GM21717 (cell line): ENCODE results near the gene RCAN1.

Experiments
- ATAC-seq: cut with Tn5 transposase; IDR thresholded peaks from one replicate; pipeline ENCODE4 v1.9.1; 2021; ENCODE audit warnings: mild to moderate bottlenecking, moderate library complexity; ENCODE audit not compliant: unreplicated experiment

The RCAN1 gene

GRCh38 chr21:34602061-34602460, 12.9 kb downstream of the RCAN1 start:
- no peak for ATAC-seq

- no peak for ATAC-seq
Observed at GRCh38 chr21:34599534-34600101, 15.3 kb downstream of the RCAN1 start.

DNA sequence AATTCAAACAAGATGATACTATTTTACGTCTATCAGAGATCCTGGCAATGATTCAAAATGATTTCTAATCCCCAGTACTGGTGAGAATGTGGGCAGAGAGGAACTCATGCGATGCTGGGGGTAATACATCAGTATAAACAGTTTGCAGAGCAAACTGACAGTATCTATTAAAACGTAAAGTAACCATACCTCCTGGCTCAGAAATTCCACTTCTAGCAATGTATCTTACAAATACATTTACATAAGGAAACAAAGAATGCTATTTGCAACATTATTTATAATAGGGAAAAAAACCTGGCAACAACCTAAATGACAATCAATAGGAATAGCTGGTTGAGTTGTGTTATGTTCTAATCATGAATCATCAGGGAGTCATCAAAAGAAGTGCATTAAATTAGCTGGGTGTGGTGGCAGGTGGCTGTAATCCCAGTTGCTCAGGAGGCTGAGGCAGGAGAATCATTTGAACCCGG, 15.9 kb downstream of the RCAN1 start:
- no peak for ATAC-seq

DNA sequence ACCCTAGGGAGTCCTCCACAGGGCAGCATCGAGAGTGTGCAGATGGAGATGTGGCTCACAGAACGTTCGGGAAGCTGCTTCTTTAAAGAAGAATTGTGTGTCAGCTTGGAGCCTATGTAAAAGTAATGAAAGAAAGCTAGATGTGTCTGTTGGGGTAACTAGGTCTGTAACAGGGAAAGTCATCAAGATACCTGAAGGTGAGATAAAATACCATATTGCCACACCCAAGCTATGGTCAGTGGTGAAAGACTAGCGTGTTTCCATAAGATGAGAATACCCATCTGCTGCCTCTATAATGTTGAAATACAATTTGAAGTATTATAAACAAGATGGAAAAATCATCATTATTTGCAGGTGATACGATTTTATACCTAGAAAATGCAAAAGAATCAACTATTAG, 17.5 kb downstream of the RCAN1 start:
- no peak for ATAC-seq

GRCh38 chr21:34596561-34597271, 18.2 kb downstream of the RCAN1 start:
- ATAC-seq, result no peak

DNA sequence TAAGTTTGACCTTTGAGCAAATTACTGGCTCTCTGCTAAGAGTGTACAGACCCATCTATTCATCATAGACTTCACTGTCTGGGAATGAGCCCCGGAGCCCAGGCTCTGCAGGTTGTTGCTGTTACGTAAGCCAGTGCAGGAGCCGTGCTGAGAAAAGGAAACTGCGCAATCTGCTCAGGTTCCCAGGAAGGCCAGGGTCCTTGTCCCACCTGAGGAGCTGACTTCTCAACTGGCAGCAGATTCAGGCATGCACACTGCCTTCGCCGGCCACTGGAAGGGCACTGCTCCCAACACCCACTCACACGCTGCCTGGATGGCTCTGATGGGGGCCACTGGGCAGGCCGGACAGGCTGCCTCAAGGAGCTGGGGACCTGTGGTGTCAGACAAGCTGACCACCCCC, 19.5 kb downstream of the RCAN1 start:
- no peak for ATAC-seq

- ATAC-seq, result no peak
Observed at GRCh38 chr21:34594566-34595234, 20.2 kb downstream of the RCAN1 start.

- ATAC-seq, result no peak
Observed at GRCh38 chr21:34593954-34594531, 20.9 kb downstream of the RCAN1 start.

DNA sequence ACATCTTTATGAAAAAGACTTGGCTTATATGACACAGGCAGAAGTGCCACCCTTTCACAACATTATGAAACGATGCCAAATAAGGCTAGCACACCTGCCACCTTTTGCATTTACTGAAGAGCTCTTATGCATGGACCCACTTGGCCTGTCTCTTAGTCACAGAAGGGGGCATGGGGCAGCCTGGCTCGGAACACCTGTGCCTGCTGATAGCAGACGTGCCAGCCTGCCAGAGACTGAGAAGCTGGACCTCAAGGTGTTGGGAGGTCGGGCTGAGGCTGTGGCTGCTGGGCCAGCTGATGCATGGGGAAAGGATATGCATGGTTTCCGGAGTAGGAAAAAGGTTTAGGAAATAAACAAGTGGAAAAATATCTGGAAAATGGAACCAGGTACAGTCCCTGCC, 21.5 kb downstream of the RCAN1 start:
- no peak for ATAC-seq

DNA sequence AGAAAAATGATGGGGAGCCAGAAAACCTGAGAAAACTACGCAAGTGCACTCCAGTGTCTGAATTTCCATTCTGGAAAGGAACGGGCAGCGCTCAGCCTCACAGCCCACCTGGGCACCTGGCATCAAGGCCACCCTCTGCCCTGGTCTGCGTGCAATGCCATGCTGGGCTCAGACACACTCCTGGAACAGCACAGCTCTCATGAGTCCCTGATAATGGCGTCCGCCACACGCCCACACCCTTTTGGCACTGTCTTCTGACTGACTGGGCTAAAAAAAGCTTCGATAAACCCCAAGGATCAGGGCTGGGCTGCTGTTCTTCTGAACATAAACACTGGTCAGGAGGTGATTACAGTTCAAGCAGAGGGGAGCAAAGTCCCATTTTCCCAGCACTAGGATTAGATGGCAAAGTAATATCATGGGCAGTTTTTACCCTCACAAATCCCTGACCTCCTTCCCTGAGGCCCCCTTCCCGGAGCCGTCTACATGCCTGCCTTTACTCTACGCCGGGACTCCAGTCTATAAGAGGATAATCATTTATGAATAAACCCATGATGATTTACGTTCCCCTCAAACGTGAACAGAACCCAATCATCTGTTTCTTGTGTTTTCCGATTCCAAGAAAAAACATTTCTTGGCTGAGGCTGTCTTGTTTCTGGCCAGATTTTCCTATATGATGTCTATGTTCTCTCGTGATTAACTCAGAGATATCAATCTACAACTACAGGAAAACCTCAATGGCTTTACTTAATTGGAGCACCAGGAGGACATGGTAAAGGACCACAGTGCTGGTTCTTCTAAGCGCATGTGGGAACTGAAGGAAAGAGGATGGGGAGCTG, 22.6 kb downstream of the RCAN1 start:
- no peak for ATAC-seq

- ATAC-seq, result no peak
Observed at GRCh38 chr21:34590520-34590919, 24.4 kb downstream of the RCAN1 start.

DNA sequence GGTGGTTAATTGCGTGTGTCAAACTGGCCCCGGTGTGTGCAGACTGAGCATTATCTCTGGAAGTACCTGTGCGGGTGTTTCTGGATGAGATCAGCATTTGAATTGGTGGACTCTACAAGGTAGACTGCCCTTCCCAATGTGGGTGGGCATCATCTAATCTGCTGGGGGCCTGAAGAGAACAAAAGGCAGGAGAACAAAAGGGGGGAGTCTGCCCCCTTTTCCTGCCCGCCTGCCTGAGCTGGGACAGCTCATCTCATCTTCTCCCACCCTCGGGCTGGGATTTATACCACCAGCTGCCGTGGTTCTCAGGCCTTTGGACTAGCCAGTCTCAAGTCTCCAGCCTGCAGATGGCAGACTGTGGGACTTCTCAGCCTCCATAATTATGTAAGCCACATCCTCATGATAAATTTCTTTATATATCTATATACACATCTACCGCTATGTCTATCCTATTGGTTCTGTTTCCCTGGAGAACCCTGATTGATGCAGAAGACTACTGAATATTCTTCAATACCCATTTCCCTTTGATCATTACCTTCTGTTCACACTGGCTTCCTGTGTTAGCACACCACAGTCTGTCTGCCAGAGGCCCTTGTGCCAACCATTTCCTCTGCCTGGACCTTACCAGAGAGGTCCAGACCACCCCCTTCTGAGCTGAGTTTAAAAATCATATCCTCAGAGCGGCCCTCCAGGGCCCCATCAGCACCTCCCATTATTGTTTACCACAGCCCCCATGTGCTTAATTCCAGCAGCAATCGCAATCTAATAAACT, 25.2 kb downstream of the RCAN1 start:
- no peak for ATAC-seq

- no peak for ATAC-seq
Observed at GRCh38 chr21:34583926-34584563, 30.9 kb downstream of the RCAN1 start.

GRCh38 chr21:34582506-34583150, 32.3 kb downstream of the RCAN1 start:
- ATAC-seq, result no peak

DNA sequence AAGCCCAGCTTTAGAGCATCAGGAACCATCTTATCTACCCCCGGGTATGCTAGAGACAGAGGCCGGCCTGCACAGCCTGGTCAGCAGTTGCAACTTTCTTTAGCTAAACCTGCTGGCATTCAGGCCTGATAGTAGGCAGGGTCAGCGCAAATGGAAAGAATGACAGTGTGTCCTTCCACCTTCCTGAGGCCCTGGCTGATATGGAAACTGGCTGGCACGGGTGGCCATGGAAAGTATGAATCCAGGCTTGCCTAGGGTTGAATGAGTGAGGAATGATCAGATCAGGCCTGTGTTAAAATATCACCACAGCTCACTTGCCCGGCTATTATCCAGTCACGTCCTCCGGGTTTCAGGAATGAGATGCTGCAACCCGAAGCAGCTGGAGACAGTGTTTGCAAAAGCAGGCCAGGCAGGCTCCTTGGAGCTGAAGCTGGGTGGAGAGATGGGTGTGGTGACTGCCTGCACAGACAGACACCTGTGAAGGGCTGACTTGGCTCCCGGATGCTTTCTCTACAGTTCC, 34.7 kb downstream of the RCAN1 start:
- ATAC-seq, result no peak

- no peak for ATAC-seq
Observed at GRCh38 chr21:34579411-34579810, 35.5 kb downstream of the RCAN1 start.

GRCh38 chr21:34576041-34576511, 38.8 kb downstream of the RCAN1 start:
- no peak for ATAC-seq

DNA sequence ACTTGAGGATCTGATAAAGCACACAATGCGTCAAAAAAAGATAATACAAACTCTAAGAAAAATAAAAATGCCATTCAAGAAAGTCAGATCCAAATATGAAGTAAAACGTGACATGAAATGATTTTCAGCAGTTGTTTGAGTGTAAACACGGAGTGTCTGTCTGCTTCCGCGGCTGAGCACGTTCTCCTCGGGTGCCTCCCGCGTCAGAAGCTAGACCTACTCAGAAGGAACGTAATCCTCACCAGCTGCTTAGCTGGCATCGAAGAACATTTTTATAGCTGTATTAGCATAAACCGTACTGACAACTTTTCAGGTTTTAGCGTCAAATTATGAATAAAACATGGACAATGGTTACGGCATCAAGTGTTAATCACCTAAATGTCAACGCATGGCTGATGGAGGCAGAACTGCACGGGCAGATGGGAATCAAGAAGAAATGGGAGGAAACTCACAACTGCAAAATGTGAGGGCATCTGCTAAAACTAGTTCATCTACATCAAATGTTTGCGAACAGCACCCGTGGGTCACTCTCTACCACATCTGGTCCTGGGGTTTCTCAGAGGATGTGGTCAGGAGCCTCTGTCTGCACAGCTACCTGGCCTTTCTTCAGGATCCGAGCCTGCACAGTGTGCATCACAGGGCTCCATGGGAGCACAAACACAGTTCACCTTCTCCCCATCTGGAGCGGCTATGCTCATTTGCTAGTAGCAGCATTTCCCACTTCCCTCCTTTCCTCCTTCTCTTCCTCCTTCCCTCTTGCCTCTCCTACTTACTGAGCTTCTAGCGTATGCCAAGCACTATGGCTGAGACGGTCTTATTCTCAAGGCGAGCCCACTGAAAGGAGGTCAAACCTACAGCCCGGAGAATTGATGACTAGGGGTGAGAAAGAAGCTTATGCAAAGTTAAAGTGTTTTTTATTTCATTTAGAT, 40.0 kb downstream of the RCAN1 start:
- no peak for ATAC-seq
